ENCODE results near the gene PRKCD. TPM values are rescaled to one million over a fixed set of nuclear protein-coding genes. Genes with fewer than 3 reads are reported as not detected.

PRKCD gene
- total RNA-seq (10 to 100 TPM in 6 of 9 donors, 1 to 10 TPM in 3; 5.3 to 44.5 (median 11.6) TPM), polyA plus RNA-seq (10 to 100 TPM in 1 of 2 donors, 1 to 10 TPM in 1; 7.8 to 13.4 TPM)
- long read RNA-seq, donor 1, transcript PRKCD-201 (19 exons, 2,680 nt): major isoform, 9 of 25 reads
- long read RNA-seq, donor 1, transcript PRKCD-202 (18 exons, 2,810 nt): minor isoform, 8 of 25 reads
- long read RNA-seq, donor 1, partial matches to known transcripts: 5 of 25 reads
- long read RNA-seq, donor 1, other reads (novel, unspliced or antisense): 3 of 25 reads
- long read RNA-seq, donor 2, partial matches to known transcripts: 6 of 9 reads
- long read RNA-seq, donor 2, other reads (novel, unspliced or antisense): 1 of 9 reads
- long read RNA-seq, donor 3, transcript PRKCD-201 (19 exons, 2,680 nt): minor isoform, 13 of 38 reads
- long read RNA-seq, donor 3, transcript PRKCD-202 (18 exons, 2,810 nt): major isoform, 18 of 38 reads
- long read RNA-seq, donor 3, partial matches to known transcripts: 3 of 38 reads
- long read RNA-seq, donor 3, other reads (novel, unspliced or antisense): 4 of 38 reads

DNA sequence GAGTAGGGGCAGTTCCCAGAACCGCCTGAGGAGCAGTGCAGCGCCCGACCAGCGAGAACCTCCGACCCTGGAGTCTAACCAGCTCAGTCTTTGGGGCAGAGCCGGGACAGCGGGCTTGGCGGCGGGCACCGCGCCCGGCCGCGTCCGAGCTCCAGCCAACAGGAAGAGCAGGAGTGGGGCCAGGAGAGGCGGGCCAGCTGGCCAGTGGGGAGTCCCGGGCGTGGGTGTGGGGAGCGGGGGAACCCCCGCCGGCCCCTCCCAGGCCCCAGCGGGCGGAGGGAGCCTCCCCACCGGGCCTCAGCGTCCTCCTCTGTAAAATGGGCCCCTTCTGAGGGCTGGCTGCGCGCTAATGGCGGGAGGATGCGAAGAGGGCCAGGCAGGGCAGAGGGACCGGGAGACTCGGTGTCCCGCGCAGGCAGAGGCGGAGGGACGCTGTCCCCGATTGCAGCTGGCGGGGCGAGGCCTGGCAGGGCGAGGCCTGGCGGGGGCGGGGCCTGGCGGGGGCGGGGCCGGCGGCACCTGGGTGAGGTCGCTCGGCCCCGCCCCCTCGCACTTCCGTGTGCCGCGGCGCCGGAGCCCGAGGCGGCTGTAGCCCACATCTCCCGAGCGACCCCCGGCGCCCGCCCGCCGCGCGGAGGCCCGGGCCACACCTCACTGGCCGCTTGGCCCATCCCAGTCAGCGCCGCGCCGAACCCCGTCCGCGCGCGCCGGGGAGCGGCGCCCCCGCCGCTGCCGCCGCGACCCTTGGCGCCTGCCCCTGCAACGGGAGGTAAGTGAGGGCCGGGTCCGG, at the start of gene PRKCD:
TSS of gene PRKCD (plus strand) at position 550 of the 790 bp plus-strand sequence. CDS start 17,214 bp downstream, outside the sequence.
- WGBS, 4 donors: 0 to 2% (median 0%) methylated on average over 6 to 88 of the region's 88 CpGs
- H3K36me3 ChIP-seq: no peaks in the 10 kb centered on the region
- DNase-seq: peak; percentile 86 to 92 (median 89)
- ATAC-seq: peak; percentile 72 to 90 (median 90)
- H3K27me3 ChIP-seq: peaks cover 0 to 7% (median 0%) of the 10 kb centered on the region in 9 donors
- intact Hi-C loops (cut with DNase I): loop anchor here in 6 of 10 donors (1.0 to 5.0 kb wide), 4 partner anchors 27 to 39 kb away; partner anchors contain the start of gene RFT1 (in 2 of the 6)
- peak in 1 of 2 donors; percentile 48 for TF ChIP-seq POLR2A (IDR thresholded peaks at IDR 0.05)
- TF ChIP-seq, protein P1, sequence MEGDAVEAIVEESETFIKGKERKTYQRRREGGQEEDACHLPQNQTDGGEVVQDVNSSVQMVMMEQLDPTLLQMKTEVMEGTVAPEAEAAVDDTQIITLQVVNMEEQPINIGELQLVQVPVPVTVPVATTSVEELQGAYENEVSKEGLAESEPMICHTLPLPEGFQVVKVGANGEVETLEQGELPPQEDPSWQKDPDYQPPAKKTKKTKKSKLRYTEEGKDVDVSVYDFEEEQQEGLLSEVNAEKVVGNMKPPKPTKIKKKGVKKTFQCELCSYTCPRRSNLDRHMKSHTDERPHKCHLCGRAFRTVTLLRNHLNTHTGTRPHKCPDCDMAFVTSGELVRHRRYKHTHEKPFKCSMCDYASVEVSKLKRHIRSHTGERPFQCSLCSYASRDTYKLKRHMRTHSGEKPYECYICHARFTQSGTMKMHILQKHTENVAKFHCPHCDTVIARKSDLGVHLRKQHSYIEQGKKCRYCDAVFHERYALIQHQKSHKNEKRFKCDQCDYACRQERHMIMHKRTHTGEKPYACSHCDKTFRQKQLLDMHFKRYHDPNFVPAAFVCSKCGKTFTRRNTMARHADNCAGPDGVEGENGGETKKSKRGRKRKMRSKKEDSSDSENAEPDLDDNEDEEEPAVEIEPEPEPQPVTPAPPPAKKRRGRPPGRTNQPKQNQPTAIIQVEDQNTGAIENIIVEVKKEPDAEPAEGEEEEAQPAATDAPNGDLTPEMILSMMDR (IDR thresholded peaks at IDR 0.05): peak in 10 of 12 donors; percentile 21 to 61 (median 51)
- H3K9me3 ChIP-seq: no peaks in the 10 kb centered on the region
- peak within 1 kb of the TSS; percentile 11 to 92 (median 83) for H3K27ac ChIP-seq
- peak within 1 kb of the TSS; percentile 39 to 98 (median 88) for H3K4me3 ChIP-seq
- H3K4me1 ChIP-seq: peaks cover 5 to 62% (median 23%) of the 10 kb centered on the region in 12 donors

DNA sequence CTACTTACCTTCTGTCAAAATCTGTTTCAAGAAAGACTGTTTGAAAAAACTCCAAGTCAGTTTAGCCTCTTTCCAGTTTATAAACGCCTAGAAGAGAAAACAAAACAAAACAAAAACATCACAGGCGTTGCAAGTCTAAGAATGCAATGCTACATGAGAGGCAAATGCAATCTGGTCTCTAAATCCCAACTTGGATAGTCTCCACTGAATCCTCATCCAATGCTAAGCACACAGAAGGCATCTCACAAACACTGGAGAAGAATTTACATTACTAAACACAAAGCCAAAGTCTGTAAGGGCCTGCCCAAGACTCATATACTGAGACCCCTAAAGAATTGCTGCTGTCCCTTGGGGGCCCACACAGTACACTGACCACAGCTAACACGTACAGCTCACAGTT, 49.2 kb upstream of the PRKCD start:
- ATAC-seq (no peak), DNase-seq (no peak)
- H3K4me1 ChIP-seq: peaks cover 0 to 27% (median 11%) of the 10 kb centered on the region in 12 donors
- TF ChIP-seq, protein P1 (IDR thresholded peaks at IDR 0.05): no peak
- TF ChIP-seq POLR2A (IDR thresholded peaks at IDR 0.05): no peak
- peaks cover 0 to 90% (median 60%) of the 10 kb centered on the region in 9 donors for H3K36me3 ChIP-seq
- peak overlapping the region in 4 of 12 donors; percentile 79 to 83 (median 80) for H3K27ac ChIP-seq
- intact Hi-C loops (cut with DNase I): loop anchor here in 2 of 10 donors (10.0 kb wide), 2 partner anchors 593 to 603 kb away; no protein-coding TSS in a partner anchor
- no peak overlapping the region for H3K4me3 ChIP-seq
- no peaks in the 10 kb centered on the region for H3K27me3 ChIP-seq
- H3K9me3 ChIP-seq: no peaks in the 10 kb centered on the region
- WGBS, 4 donors: 77 to 85% (median 78%) methylated on average over 3 of the region's 3 CpGs

DNA sequence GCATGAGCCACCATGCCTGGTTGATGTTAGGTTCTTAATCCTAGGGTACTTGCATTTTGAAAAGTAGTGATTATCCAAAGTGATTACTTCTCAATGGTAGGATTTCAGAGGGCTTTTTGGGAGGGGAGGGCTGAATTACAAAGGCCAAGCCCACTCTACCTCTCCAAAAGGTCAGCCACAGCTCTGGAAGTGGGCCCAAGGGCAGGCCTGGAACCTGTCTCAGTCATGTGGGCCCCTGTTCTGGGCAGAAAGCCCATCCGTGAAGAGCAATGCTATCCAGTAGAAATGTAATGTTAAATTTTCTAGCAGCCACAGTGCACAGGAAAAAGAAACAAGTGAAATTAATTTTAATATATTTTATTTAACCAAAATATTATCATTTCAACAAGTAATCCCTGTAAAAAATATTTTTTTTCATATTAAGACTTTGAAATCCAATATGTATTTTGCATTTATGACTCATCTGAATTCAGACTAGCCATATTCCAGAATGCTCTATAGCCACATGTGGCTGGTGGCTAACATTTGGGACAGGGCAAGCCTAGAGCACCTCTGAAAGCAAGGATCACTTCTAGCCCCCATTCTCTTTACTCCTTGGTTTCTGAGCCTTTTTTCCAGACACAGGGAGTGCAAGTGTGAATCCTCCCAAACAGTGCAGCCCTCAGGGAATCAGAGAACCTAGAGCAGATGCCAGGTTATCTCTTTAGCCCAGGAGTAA, 47.6 kb upstream of the PRKCD start:
- TF ChIP-seq, protein P1 (IDR thresholded peaks at IDR 0.05): no peak
- no peak for TF ChIP-seq POLR2A (IDR thresholded peaks at IDR 0.05)
- DNase-seq: peak; percentile 83 to 92 (median 83)
- Histone ChIP-seq H3K9me3 (no peaks in the 10 kb centered on the region), H3K36me3 (peaks cover 0 to 90% (median 72%) of the 10 kb centered on the region in 9 donors), H3K27me3 (no peaks in the 10 kb centered on the region), H3K4me1 (peaks cover 0 to 27% (median 11%) of the 10 kb centered on the region in 12 donors), H3K4me3 (no peak overlapping the region), H3K27ac (peak overlapping the region in 11 of 12 donors; percentile 63 to 88 (median 80))
- 35 to 68% (median 52%) methylated on average over 1 of the region's 1 CpG for WGBS, 4 donors
- peak; percentile 86 to 95 (median 90) for ATAC-seq
- intact Hi-C loops (cut with DNase I): loop anchor here (1.0 to 10.0 kb wide), 6 partner anchors 81 to 601 kb away; no protein-coding TSS in a partner anchor
